Measurements from ENCODE around the gene PAK6. TPM values are rescaled to one million over a fixed set of nuclear protein-coding genes. Genes with fewer than 3 reads are reported as not detected.

Gene PAK6
- polyA plus RNA-seq, 1 experiment: not detected

DNA sequence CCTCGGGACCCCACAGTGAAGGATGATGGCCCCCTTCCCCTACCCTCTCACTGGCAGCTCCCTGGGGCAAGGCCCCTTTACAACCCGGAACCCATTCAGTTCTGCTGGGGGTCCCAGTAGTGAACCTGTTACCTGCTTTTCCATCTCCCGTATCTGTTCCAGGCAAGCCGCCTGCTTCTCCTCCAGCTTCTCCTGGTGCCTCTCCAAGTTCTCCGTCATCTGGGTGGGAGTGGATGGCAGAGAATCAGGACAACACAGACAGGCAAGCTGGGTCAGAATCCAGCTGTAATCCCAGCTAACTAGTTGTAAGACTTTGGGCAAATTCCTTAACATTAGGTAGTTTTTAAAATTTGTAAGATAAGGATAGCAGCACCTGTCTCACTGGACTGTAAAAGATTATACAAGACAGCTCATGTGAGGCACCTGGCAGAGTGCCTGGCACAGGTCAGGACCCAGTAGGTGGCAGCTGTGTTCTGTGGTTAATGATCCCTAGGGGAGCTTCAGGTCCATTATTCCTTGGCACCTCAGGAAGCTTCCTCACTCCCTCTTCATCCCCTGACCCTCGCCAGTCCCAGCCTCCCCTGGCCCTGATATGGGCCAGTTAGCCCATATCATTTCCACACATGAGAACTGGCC is 50.4 kb downstream of the PAK6 start:
- no peak for DNase-seq (ENCODE audit: low read depth)
- no peaks in the 10 kb centered on the region for H3K36me3 ChIP-seq (ENCODE audit: control insufficient read depth, insufficient read depth, low read length)
- POLR2A ChIA-PET: no interaction called here
- H3K27me3 ChIP-seq (ENCODE audit: control insufficient read depth, insufficient read depth, low read length): peaks cover 12% of the 10 kb centered on the region
- no peak overlapping the region for H3K4me3 ChIP-seq (ENCODE audit: low read depth, low read length)
- TF ChIP-seq, protein P1, sequence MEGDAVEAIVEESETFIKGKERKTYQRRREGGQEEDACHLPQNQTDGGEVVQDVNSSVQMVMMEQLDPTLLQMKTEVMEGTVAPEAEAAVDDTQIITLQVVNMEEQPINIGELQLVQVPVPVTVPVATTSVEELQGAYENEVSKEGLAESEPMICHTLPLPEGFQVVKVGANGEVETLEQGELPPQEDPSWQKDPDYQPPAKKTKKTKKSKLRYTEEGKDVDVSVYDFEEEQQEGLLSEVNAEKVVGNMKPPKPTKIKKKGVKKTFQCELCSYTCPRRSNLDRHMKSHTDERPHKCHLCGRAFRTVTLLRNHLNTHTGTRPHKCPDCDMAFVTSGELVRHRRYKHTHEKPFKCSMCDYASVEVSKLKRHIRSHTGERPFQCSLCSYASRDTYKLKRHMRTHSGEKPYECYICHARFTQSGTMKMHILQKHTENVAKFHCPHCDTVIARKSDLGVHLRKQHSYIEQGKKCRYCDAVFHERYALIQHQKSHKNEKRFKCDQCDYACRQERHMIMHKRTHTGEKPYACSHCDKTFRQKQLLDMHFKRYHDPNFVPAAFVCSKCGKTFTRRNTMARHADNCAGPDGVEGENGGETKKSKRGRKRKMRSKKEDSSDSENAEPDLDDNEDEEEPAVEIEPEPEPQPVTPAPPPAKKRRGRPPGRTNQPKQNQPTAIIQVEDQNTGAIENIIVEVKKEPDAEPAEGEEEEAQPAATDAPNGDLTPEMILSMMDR (IDR thresholded peaks at IDR 0.05; ENCODE audit: insufficient read depth, low read depth, low read length): no peak
- CTCF ChIA-PET: interaction anchor here (1.2 to 7.2 kb wide), 6 partner anchors 10 to 51 kb away, joined by 3 to 67 read pairs (median 8); partner anchors contain the start of gene CCDC9B

GRCh38 chr15:40290545-40290917 is 51.7 kb downstream of the PAK6 start:
- Histone ChIP-seq H3K27me3 (ENCODE audit: control insufficient read depth, insufficient read depth, low read length) (peaks cover 13% of the 10 kb centered on the region), H3K4me3 (ENCODE audit: low read depth, low read length) (no peak overlapping the region), H3K36me3 (ENCODE audit: control insufficient read depth, insufficient read depth, low read length) (no peaks in the 10 kb centered on the region)
- ChIA-PET POLR2A (no interaction called here), CTCF (interaction anchor here (0.7 to 7.2 kb wide), 9 partner anchors 11 to 132 kb away, joined by 3 to 67 read pairs (median 11); partner anchors contain the start of gene PLCB2)
- TF ChIP-seq, protein P1 (IDR thresholded peaks at IDR 0.05; ENCODE audit: insufficient read depth, low read depth, low read length): no peak
- DNase-seq (ENCODE audit: low read depth): no peak

- Histone ChIP-seq H3K27me3 (ENCODE audit: control insufficient read depth, insufficient read depth, low read length) (peaks cover 16% of the 10 kb centered on the region), H3K4me3 (ENCODE audit: low read depth, low read length) (peak overlapping the region; percentile 27), H3K36me3 (ENCODE audit: control insufficient read depth, insufficient read depth, low read length) (no peaks in the 10 kb centered on the region)
- no peak for DNase-seq (ENCODE audit: low read depth)
- POLR2A ChIA-PET: no interaction called here
- TF ChIP-seq, protein P1 (IDR thresholded peaks at IDR 0.05; ENCODE audit: insufficient read depth, low read depth, low read length): no peak
- CTCF ChIA-PET: interaction anchor here (0.7 to 7.2 kb wide), 13 partner anchors 8 to 131 kb away, joined by 3 to 67 read pairs (median 4); partner anchors contain the start of genes ANKRD63 and PLCB2
Measured at GRCh38 chr15:40290918-40291574, 52.2 kb downstream of the PAK6 start.

- H3K36me3 ChIP-seq (ENCODE audit: control insufficient read depth, insufficient read depth, low read length): no peaks in the 10 kb centered on the region
- no peak for DNase-seq (ENCODE audit: low read depth)
Measured at GRCh38 chr15:40292246-40292645, 53.4 kb downstream of the PAK6 start.

DNA sequence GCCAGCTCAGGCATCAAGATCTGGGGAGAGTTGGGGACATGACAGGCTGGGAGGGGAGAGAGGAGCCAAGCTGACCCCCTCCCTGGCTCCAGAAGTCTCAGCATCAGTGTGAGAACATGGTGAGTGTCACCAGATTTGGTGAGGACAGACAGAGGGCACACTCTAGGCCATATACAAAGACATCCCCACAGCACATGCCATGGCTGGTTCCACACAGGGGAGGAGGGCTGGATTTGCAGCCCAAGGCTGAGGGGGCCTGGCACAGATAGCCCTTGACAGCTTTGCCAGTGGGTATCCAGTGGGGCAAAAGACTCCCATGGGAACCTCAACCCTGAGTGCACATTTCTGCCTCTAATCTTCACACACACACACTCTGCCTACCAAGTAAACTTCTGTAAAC is 54.1 kb downstream of the PAK6 start:
- Histone ChIP-seq H3K36me3 (ENCODE audit: control insufficient read depth, insufficient read depth, low read length) (no peaks in the 10 kb centered on the region), H3K4me3 (ENCODE audit: low read depth, low read length) (no peak overlapping the region), H3K27me3 (ENCODE audit: control insufficient read depth, insufficient read depth, low read length) (peaks cover 22% of the 10 kb centered on the region)
- ChIA-PET POLR2A (no interaction called here), CTCF (interaction anchor here (1.7 to 7.2 kb wide), 3 partner anchors 14 to 19 kb away, joined by 8 to 67 read pairs (median 28); partner anchors contain the start of gene PLCB2)
- DNase-seq (ENCODE audit: low read depth): no peak
- TF ChIP-seq, protein P1 (IDR thresholded peaks at IDR 0.05; ENCODE audit: insufficient read depth, low read depth, low read length): no peak

More at GRCh38 chr15:40292246-40292645, 53.4 kb downstream of the PAK6 start:
- TF ChIP-seq, protein P1 (IDR thresholded peaks at IDR 0.05; ENCODE audit: insufficient read depth, low read depth, low read length): no peak
- Histone ChIP-seq H3K4me3 (ENCODE audit: low read depth, low read length) (no peak overlapping the region), H3K27me3 (ENCODE audit: control insufficient read depth, insufficient read depth, low read length) (peaks cover 22% of the 10 kb centered on the region)
- ChIA-PET POLR2A (no interaction called here), CTCF (interaction anchor here (1.1 to 7.2 kb wide), 8 partner anchors 10 to 53 kb away, joined by 3 to 67 read pairs (median 6); partner anchors contain the start of genes ANKRD63 and PLCB2)

All from BJ (cell line).